Medulla oblongata (tissue), 1 donor: Measurements from ENCODE around the gene TCF7.

ENCODE experiments used
- DNase-seq: peaks from one replicate; pipeline ENCODE4 v3.0.0-alpha.2; 2015; ENCODE audit errors: extremely low spot score

Gene TCF7

GRCh38 chr5:134177369-134178095 lies 63.1 kb downstream of the TCF7 start:
- no peak for DNase-seq

- no peak for DNase-seq
Measured at GRCh38 chr5:134178096-134178419, 63.6 kb downstream of the TCF7 start.

DNA sequence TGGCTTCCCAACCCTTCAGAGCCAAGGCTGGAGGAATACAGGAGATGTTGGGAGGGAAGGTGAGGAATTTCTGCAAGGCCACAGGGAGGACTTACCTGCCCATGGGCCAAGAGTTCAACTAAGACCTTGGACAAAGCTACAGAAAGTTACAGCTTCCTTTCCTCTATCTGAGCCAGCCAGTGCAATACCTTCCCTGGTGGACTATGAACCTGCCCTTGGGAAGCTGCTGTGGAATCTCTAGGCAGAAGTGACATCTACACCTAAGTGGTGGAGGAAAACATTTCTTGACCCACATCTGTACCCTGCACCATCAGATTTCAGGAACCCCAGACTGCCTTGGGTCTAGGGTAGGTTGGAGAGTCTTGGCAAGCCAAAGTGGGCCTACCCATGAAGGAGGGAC lies 69.0 kb downstream of the TCF7 start:
- no peak for DNase-seq

DNA sequence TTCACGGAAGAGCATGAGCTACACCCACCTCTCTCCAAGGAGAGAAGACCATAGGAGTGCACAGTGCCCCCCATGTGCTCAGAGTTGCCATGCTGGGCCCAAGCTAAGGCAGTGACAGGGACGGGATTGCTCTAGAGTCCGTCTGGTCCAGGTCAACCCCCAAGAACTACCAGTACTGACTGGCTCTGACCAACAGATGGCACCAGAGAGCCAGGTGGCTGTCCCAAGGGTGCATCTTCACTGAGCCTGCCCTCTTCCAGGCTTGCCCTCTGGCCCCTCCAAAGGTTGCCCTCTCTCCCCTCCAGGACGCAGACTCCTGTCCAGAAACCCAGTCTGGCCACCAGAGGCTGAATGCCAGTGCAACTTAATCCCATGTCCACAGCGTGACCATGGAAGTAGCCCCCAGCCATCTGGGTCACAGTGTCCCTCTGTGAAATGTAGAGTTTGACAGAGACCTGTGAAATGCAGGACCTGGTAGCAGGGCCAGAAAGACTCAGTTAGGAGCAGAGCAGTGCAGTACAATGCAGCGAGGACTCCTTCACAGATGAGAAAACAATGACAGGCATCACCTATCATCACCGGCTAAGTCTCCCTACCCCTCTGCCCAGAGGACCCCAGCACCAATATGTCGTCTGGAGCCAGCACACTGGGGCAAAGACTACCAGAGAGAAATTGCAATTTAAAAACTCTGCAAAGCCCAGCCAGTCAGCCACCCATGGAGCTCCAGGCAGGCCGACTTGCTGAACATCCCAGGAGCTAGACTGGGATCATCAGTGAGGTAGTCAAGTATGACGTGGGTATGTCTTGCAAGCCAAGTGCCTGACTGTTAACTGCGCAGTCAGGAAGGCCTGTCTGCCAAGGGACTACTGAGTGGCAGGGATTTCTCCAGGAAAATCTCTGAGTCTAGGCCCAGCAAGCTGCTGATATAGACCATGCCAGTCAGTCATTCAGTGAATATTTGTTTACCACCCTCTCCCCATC lies 70.0 kb downstream of the TCF7 start:
- DNase-seq = peak; percentile 84

DNA sequence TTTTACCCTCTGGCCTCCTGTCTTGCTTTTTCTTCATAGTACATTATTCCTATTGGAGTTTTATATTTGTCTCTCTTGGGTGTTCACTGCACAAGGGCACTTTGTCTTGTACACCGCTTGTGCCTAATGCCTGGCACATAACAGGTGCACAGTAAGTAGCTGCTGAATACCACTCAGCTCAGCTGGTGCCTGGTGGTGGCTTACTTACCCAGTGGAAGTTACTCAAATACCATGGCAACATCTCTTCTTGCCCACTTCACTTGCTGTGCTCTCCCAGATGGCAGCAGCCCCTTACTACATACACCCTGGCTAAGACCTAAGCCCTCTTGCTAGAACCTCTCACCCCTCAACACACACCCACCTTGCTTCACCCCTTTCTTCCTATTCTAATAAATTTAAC lies 73.6 kb downstream of the TCF7 start:
- DNase-seq = no peak

DNA sequence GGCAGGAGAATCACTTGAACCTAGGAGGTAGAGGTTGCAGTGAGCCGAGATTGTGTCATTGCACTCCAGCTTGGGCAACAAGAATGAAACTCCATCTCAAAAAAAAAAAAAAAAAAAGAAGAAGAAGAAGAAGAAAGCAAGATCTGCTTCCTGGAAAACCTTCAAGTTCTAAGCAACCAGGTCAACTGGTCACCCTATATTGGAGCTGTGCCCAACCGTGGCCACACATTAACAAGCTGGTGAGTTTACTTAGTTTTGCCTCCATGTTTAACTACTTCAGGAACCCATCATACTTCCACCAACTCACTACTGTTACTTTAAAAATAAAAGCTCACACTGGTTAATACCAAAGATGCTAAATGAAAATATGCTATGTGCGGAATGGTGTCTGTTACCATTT lies 74.5 kb downstream of the TCF7 start:
- no peak for DNase-seq

DNA sequence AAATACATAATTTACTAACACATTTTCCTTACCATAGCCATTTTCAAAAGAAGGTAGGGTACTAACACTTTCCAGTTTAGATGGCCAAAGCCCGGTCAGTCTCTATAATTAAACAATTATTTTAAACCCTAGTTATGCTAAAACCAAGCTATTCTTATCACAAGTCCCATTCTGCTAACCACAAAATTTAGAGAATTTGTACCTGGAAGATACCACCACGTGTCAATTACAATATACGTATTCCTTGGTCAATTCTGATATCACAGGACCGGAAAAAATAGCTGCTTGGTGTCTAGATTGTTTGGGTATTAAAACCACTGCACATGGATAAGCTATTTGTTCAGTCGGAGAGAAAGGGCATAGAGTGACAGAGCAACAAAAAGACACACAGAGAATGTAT lies 81.2 kb downstream of the TCF7 start:
- no peak for DNase-seq
